H1 (cell line): ENCODE results near the gene ASAP3. TPM values are rescaled to one million over a fixed set of nuclear protein-coding genes. Genes with fewer than 3 reads are reported as not detected.

Experiments used
- CTCF ChIA-PET: fragments of 300-600 bp; sonication (Branson Sonifier 250); formaldehyde crosslinking; loops from one replicate; lab custom pipeline; 2021; ENCODE audit not compliant: partially characterized antibody; lab: Charles Lee
- POLR2A ChIA-PET: fragments of 300-600 bp; sonication (Branson Sonifier 250); formaldehyde crosslinking; loops from one replicate; lab custom pipeline; 2021; ENCODE audit warnings: inconsistent platforms; ENCODE audit not compliant: partially characterized antibody; lab: Charles Lee
- DNase-seq, 2 experiments: peaks; one replicate each; pipeline versions ENCODE4 v3.0.0 to v3.0.0-alpha.2; 2010 to 2022; ENCODE audit warnings: low spot score in 2 of 2, low read depth in 1 of 2, mixed read lengths in 1 of 2
- FAIRE-seq: peaks from 2 replicates; lab custom pipeline; 2011; peaks lifted over from hg19 to GRCh38; lab: Jason Lieb, UNC
- H2AFZ ChIP-seq: 2 replicates; pipeline ENCODE4 v1.8.1; 2012; ENCODE audit warnings: low read length, inconsistent platforms
- H2AK5ac ChIP-seq: 2 replicates; pipeline ENCODE4 v1.6.1; 2013; ENCODE audit warnings: low read depth, low read length
- H2BK120ac ChIP-seq: replicated peaks from 2 replicates; pipeline ENCODE3; 2013; ENCODE audit warnings: low read depth, low read length, inconsistent platforms
- H2BK12ac ChIP-seq: 2 replicates; pipeline ENCODE4 v1.6.1; 2013; ENCODE audit warnings: low read depth, low read length
- H2BK15ac ChIP-seq: 2 replicates; pipeline ENCODE4 v1.6.1; 2013; ENCODE audit warnings: low read length
- H2BK20ac ChIP-seq: 2 replicates; pipeline ENCODE4 v1.6.1; 2013; ENCODE audit warnings: low read length
- H2BK5ac ChIP-seq: 2 replicates; pipeline ENCODE4 v1.6.1; 2013; ENCODE audit warnings: low read depth, low read length
- H3K14ac ChIP-seq: 2 replicates; pipeline ENCODE4 v1.6.1; 2013; ENCODE audit warnings: inconsistent platforms; ENCODE audit not compliant: insufficient read length
- H3K18ac ChIP-seq: 2 replicates; pipeline ENCODE4 v1.6.1; 2013; ENCODE audit warnings: low read length; ENCODE audit errors: extremely low read depth
- H3K23ac ChIP-seq: 2 replicates; pipeline ENCODE4 v1.6.1; 2013; ENCODE audit warnings: inconsistent platforms; ENCODE audit not compliant: insufficient read length
- H3K23me2 ChIP-seq: 2 replicates; pipeline ENCODE4 v1.6.1; 2013; ENCODE audit warnings: low read depth, low read length
- H3K27ac ChIP-seq: 2 replicates; pipeline ENCODE4 v1.6.1; 2011; ENCODE audit warnings: low read depth, low read length, inconsistent platforms
- H3K27me3 ChIP-seq, 4 experiments: replicated peaks in 1 of 4; 1 replicate in 1 of 4; 2 replicates in 3 of 4; pipeline versions ENCODE4 v1.6.1 to v1.8.1; 2011 to 2013; ENCODE audit warnings: low read length in 3 of 4, mild to moderate bottlenecking in 3 of 4, inconsistent platforms in 2 of 4, mixed read lengths in 2 of 4, moderate library complexity in 1 of 4; ENCODE audit not compliant: control insufficient read depth in 3 of 4, insufficient read depth in 3 of 4; ENCODE audit errors: extremely low read depth in 1 of 4
- H3K36me3 ChIP-seq, 4 experiments: 2 replicates each; pipeline versions ENCODE4 v1.6.1 to v1.8.1; 2011 to 2013; ENCODE audit warnings: mild to moderate bottlenecking in 4 of 4, low read length in 3 of 4, moderate library complexity in 2 of 4, control low read depth in 1 of 4, inconsistent platforms in 1 of 4; ENCODE audit not compliant: insufficient read depth in 4 of 4, control insufficient read depth in 2 of 4
- H3K4ac ChIP-seq: replicated peaks from 2 replicates; pipeline ENCODE3; 2013; ENCODE audit warnings: low read length, low read depth, mixed read lengths, inconsistent platforms; ENCODE audit not compliant: insufficient read length
- H3K4me1 ChIP-seq, 4 experiments: replicated peaks in 1 of 4; 1 replicate in 1 of 4; 2 replicates in 3 of 4; pipeline versions ENCODE4 v1.6.1 to v1.8.1; 2011 to 2013; ENCODE audit warnings: low read length in 3 of 4, inconsistent platforms in 2 of 4, mixed read lengths in 1 of 4; ENCODE audit not compliant: insufficient read depth in 4 of 4, control insufficient read depth in 3 of 4
- H3K4me2 ChIP-seq, 2 experiments: 2 replicates each; pipeline versions ENCODE4 v1.6.1 to v1.8.1; 2011 to 2013; ENCODE audit warnings: low read depth in 2 of 2, low read length in 2 of 2, control low read depth in 1 of 2, inconsistent platforms in 1 of 2, mild to moderate bottlenecking in 1 of 2; ENCODE audit not compliant: insufficient read depth in 1 of 2
- H3K4me3 ChIP-seq, 4 experiments: fragments of 200-600, 300-600 bp in 1 of 4; sonication (generic), shearing (Covaris generic), sonication (Bioruptor Twin) in 1 of 4; 2 replicates each; pipeline versions ENCODE4 v1.5.1 to v1.8.1; 2011 to 2016; ENCODE audit warnings: low read length in 4 of 4, low read depth in 3 of 4, control low read depth in 2 of 4, inconsistent platforms in 2 of 4, mild to moderate bottlenecking in 2 of 4, mixed read lengths in 1 of 4, moderate library complexity in 1 of 4; ENCODE audit not compliant: insufficient read depth in 2 of 4; ENCODE audit errors: extremely low read depth in 1 of 4
- H3K56ac ChIP-seq: replicated peaks from 2 replicates; pipeline ENCODE3; 2013; ENCODE audit warnings: low read depth, mild to moderate bottlenecking, mixed read lengths, low read length, inconsistent platforms; ENCODE audit not compliant: insufficient read length
- H3K79me1 ChIP-seq: 2 replicates; pipeline ENCODE4 v1.6.1; 2013; ENCODE audit warnings: low read depth, low read length, control low read depth
- H3K79me2 ChIP-seq, 2 experiments: 2 replicates each; pipeline versions ENCODE4 v1.6.1 to v1.8.1; 2012 to 2013; ENCODE audit warnings: low read length in 2 of 2, mild to moderate bottlenecking in 2 of 2, inconsistent platforms in 1 of 2; ENCODE audit not compliant: insufficient read depth in 2 of 2, control insufficient read depth in 1 of 2
- H3K9ac ChIP-seq, 4 experiments: replicated peaks in 1 of 4; 1 replicate in 1 of 4; 2 replicates in 3 of 4; pipeline versions ENCODE4 v1.6.1 to v1.8.1; 2011 to 2013; ENCODE audit warnings: low read depth in 3 of 4, low read length in 3 of 4, control low read depth in 2 of 4, mild to moderate bottlenecking in 2 of 4, moderate library complexity in 2 of 4, inconsistent platforms in 1 of 4; ENCODE audit errors: extremely low read depth in 1 of 4
- H3K9me3 ChIP-seq, 2 experiments: 2 replicates each; pipeline versions ENCODE4 v1.6.1 to v1.8.1; 2012 to 2013; ENCODE audit warnings: mild to moderate bottlenecking in 2 of 2, moderate library complexity in 2 of 2, control low read depth in 1 of 2, inconsistent platforms in 1 of 2, low read depth in 1 of 2, low read length in 1 of 2, mixed read lengths in 1 of 2; ENCODE audit not compliant: insufficient read depth in 2 of 2
- H4K20me1 ChIP-seq, 2 experiments: replicated peaks in 1 of 2; 2 replicates each; pipeline versions ENCODE3 to v1.8.1; 2011 to 2013; ENCODE audit warnings: inconsistent platforms in 2 of 2, low read length in 2 of 2, mild to moderate bottlenecking in 1 of 2; ENCODE audit not compliant: insufficient read depth in 2 of 2, control insufficient read depth in 1 of 2
- H4K5ac ChIP-seq: 2 replicates; pipeline ENCODE4 v1.6.1; 2013; ENCODE audit warnings: low read length, low read depth, mixed read lengths, inconsistent platforms; ENCODE audit not compliant: insufficient read length
- H4K8ac ChIP-seq: 2 replicates; pipeline ENCODE4 v1.8.0; 2013; ENCODE audit warnings: mild to moderate bottlenecking, moderate library complexity, low read length, inconsistent platforms; ENCODE audit not compliant: insufficient read depth; ENCODE audit errors: extremely low read depth
- H4K91ac ChIP-seq: replicated peaks from 2 replicates; pipeline ENCODE3; 2013; ENCODE audit warnings: low read length, mixed read lengths, inconsistent platforms; ENCODE audit not compliant: insufficient read length
- ATF2 ChIP-seq: IDR thresholded peaks from 2 replicates; pipeline ENCODE4 v1.6.1; 2012; ENCODE audit warnings: low read length, inconsistent platforms
- CBX8 ChIP-seq: fragments of 300-800, 300-1000 bp; sonication (generic); IDR thresholded peaks from 2 replicates; pipeline ENCODE4 v1.7.1; 2016; ENCODE audit warnings: low read depth, low read length, borderline replicate concordance
- CHD1 ChIP-seq: IDR thresholded peaks from 2 replicates; pipeline ENCODE4 v1.6.1; 2012; ENCODE audit warnings: low read depth, low read length, improper control_type of control experiment
- GTF2F1 ChIP-seq: IDR thresholded peaks from 2 replicates; pipeline ENCODE4 v1.6.1; 2012; ENCODE audit warnings: low read depth, low read length, improper control_type of control experiment, borderline replicate concordance
- NRF1 ChIP-seq: IDR thresholded peaks from 2 replicates; pipeline ENCODE4 v1.6.1; 2011; ENCODE audit warnings: mild to moderate bottlenecking, low read depth, low read length, improper control_type of control experiment
- PHF8 ChIP-seq: fragments of 200-600 bp; sonication (generic); conservative IDR thresholded peaks from 2 replicates; pipeline ENCODE4 v1.7.1; 2012; ENCODE audit warnings: low read depth, mild to moderate bottlenecking, inconsistent platforms, low read length, moderate library complexity
- RNF2 ChIP-seq: fragments of 200-900, 300-1000 bp; sonication (generic); IDR thresholded peaks from 2 replicates; pipeline ENCODE4 v1.7.1; 2016; ENCODE audit warnings: borderline replicate concordance, low read depth, mild to moderate bottlenecking, antibody characterized with exemption, low read length; ENCODE audit not compliant: poor library complexity, severe bottlenecking; ENCODE audit errors: missing control alignments
- RXRA ChIP-seq: IDR thresholded peaks from 2 replicates; pipeline ENCODE4 v1.6.1; 2011; ENCODE audit warnings: low read depth, mild to moderate bottlenecking, low read length, moderate library complexity; ENCODE audit not compliant: insufficient read depth
- SIRT6 ChIP-seq: IDR thresholded peaks from one replicate; pipeline ENCODE4 v1.7.1; 2012; ENCODE audit warnings: low read length, inconsistent platforms
- SIX5 ChIP-seq: IDR thresholded peaks from 2 replicates; pipeline ENCODE4 v1.6.1; 2011; ENCODE audit warnings: mild to moderate bottlenecking, low read depth, low read length
- SRF ChIP-seq: IDR thresholded peaks from 2 replicates; pipeline ENCODE4 v1.6.1; 2011; ENCODE audit warnings: mild to moderate bottlenecking, low read depth, low read length, moderate library complexity
- TAF1 ChIP-seq: IDR thresholded peaks from 2 replicates; pipeline ENCODE4 v1.6.1; 2011; ENCODE audit warnings: mild to moderate bottlenecking, low read depth, low read length
- TEAD4 ChIP-seq: IDR thresholded peaks from 2 replicates; pipeline ENCODE4 v1.6.1; 2012; ENCODE audit warnings: low read depth, low read length, inconsistent platforms, mixed read lengths
- WGBS, 2 experiments: shearing (Covaris generic) in 1 of 2; methylation state at CpG; one replicate each; pipeline versions ENCODE4 v1.1.6 to v1.1.7; 2013 to 2015; ENCODE audit warnings: low lambda C conversion rate in 2 of 2, mixed read lengths in 2 of 2, inconsistent platforms in 1 of 2, low coverage in 1 of 2, missing lambda C conversion rate in 1 of 2; ENCODE audit not compliant: insufficient replicate concordance in 2 of 2, insufficient coverage in 1 of 2, insufficient read length in 1 of 2; ENCODE audit errors: extremely low coverage in 1 of 2, missing lambda C conversion rate in 1 of 2; 5-methylcytosine and 5-hydroxymethylcytosine counted together
- polyA plus RNA-seq, 7 experiments: library from polyadenylated mRNA; depleted of rRNA in 3 of 7; stranded (reverse) in 5 of 7; unstranded in 2 of 7; fragments of >200 nt in 5 of 7; fragments of 200-250 nt in 2 of 7; gene quantifications; 1 replicate in 5 of 7; 2 replicates in 1 of 7; 4 replicates in 1 of 7; pipeline versions ENCODE4 v1.2.1 to v1.2.3, GENCODE V29; 2011 to 2013; ENCODE audit warnings: missing spikeins in 2 of 7, mixed read lengths in 2 of 7
- total RNA-seq: library from RNA; stranded (reverse); fragmentation: NEBNext Ultra II Directional; extraction: Animal tissue kit (Norgen Biotek cat#: 25700); gene quantifications from 2 replicates; pipeline ENCODE4 v1.2.1, GENCODE V29; 2021

The ASAP3 gene
- total and polyA plus RNA-seq, 2 of the 8 experiments (the other 6 are each of a cell fraction or from before 2014, with no cell fraction given), result 53.1 to 58.0 TPM

GRCh38 chr1:23399229-23399628, 84.8 kb downstream of the ASAP3 start:
- Histone ChIP-seq H3K9ac (no peak overlapping the region), H2BK12ac (no peak overlapping the region), H3K14ac (no peak overlapping the region), H3K4me2 (no peak overlapping the region), H4K91ac (no peak overlapping the region), H3K18ac (no peak overlapping the region), H3K4me1 (peaks cover 0 to 13% (median 5%) of the 10 kb centered on the region in 4 experiments; a peak in 6 of 7 replicates), H4K20me1 (peaks cover 2 to 7% of the 10 kb centered on the region in 2 experiments), H2AFZ (no peak overlapping the region), H2AK5ac (no peak overlapping the region), H3K4me3 (no peak overlapping the region), H3K27me3 (peaks cover 34 to 89% (median 66%) of the 10 kb centered on the region in 4 experiments), H3K56ac (no peak overlapping the region), H3K79me1 (no peaks in the 10 kb centered on the region), H2BK15ac (no peak overlapping the region), H3K9me3 (no peaks in the 10 kb centered on the region), H4K8ac (no peak overlapping the region), H3K23ac (no peak overlapping the region), H3K36me3 (no peaks in the 10 kb centered on the region), H3K4ac (no peak overlapping the region), H2BK20ac (no peak overlapping the region), H3K23me2 (0 out of 2 replicates have a peak, but pooled peaks cover 1% of the 10 kb centered on the region), H2BK5ac (no peak overlapping the region), H3K79me2 (no peaks in the 10 kb centered on the region), H3K27ac (no peak overlapping the region), H2BK120ac (no peak overlapping the region), H4K5ac (no peak overlapping the region)
- DNase-seq (no peak), FAIRE-seq (no peak)
- POLR2A ChIA-PET, result interaction anchor here (1.3 kb wide), 1 partner anchor 55 kb away, joined by 5 read pairs; the partner anchor contains the start of gene HNRNPR
- CTCF ChIA-PET, result no interaction called here
- 84% methylated on average over 1 of the region's 1 CpG; no CpG with 5 or more reads in 1 of the 2 experiments for WGBS, 2 experiments
- TF ChIP-seq RXRA (no peak), CBX8 (no peak), PHF8 (no peak), GTF2F1 (no peak), TEAD4 (no peak), TAF1 (no peak), SIRT6 (no peak), CHD1 (no peak), NRF1 (no peak), ATF2 (no peak), SRF (no peak), SIX5 (no peak), RNF2 (no peak)
